Activated T-helper 17 cell treated with anti-CD3 and anti-CD28 coated beads, Interleukin-2, amount 50 U/mL, for 72 hours (primary cell): ENCODE measurements around the gene NPL. TPM values are rescaled to one million over a fixed set of nuclear protein-coding genes. Genes with fewer than 3 reads are reported as not detected.

Experiments
- ATAC-seq: fragments of 150-1000 bp; cut with Tn5 transposase; replicated peaks from 2 replicates; pipeline ENCODE4 v1.10.0; 2021; ENCODE audit warnings: mild to moderate bottlenecking, moderate library complexity
- H3K27ac Mint-ChIP-seq: one replicate; pipeline ENCODE4 v1.8.0; 2022; ENCODE audit warnings: mixed read lengths
- H3K27me3 Mint-ChIP-seq: one replicate; pipeline ENCODE4 v1.8.0; 2022; ENCODE audit warnings: mixed read lengths
- H3K36me3 Mint-ChIP-seq: one replicate; pipeline ENCODE4 v1.8.0; 2022; ENCODE audit warnings: low read depth, mild to moderate bottlenecking, mixed read lengths
- H3K4me1 Mint-ChIP-seq: one replicate; pipeline ENCODE4 v1.8.0; 2022; ENCODE audit warnings: mixed read lengths
- H3K4me3 Mint-ChIP-seq: one replicate; pipeline ENCODE4 v1.8.0; 2022; ENCODE audit warnings: mild to moderate bottlenecking, mixed read lengths
- H3K9me3 Mint-ChIP-seq: one replicate; pipeline ENCODE4 v1.8.0; 2022; ENCODE audit warnings: mixed read lengths
- total RNA-seq, 2 donors: library from RNA; stranded (reverse); gene quantifications; one replicate each; pipeline ENCODE4 v1.2.3, GENCODE V29; 2022

NPL gene
- total RNA-seq, 2 donors from 2014 or later = 0.90 to 1.4 TPM

DNA sequence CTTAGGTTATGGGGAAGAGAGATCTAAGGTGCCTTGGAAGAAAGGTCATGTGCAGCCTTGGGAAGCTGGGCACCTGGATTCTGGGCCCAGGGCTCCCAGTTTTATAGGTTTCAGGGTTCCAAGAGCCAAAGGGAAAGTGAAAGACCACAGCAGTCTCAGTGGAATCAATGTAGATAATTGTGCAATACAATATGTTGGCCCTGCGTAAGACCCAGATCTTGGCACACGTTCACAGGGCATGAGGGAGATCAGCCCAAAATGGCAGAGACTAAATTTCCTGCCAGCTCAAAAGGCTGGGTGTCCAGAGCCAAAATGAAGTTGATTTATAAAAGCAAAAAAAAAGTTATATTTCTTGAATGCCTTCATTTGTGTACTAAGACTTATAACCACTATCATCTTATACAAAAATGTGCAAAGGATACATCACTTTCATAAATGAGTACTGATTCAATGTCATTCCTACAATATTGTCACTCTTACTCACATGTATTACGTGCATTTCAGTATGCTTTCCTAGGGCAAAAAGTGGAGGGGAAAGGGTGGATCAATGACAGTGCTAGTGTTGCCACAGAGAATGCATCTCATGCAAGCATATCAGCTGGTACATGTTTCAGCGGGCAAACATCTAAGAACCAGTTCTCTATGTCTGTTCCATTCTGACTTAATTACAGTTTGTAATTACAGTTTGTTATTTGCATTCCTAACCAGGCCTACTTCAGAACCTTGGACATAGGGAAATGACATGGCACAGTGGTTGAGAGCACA lies 22.5 kb upstream of the NPL start:
- ATAC-seq = no peak
- no peaks in the 10 kb centered on the region for H3K9me3 Mint-ChIP-seq
- no peaks in the 10 kb centered on the region for H3K36me3 Mint-ChIP-seq
- no peak overlapping the region for H3K27ac Mint-ChIP-seq
- peaks cover 3% of the 10 kb centered on the region for H3K27me3 Mint-ChIP-seq
- no peaks in the 10 kb centered on the region for H3K4me1 Mint-ChIP-seq
- H3K4me3 Mint-ChIP-seq = no peak overlapping the region

GRCh38 chr1:182768963-182769362 lies 20.6 kb upstream of the NPL start:
- H3K27me3 Mint-ChIP-seq = peaks cover 6% of the 10 kb centered on the region
- H3K4me1 Mint-ChIP-seq = no peaks in the 10 kb centered on the region
- no peak overlapping the region for H3K27ac Mint-ChIP-seq
- H3K36me3 Mint-ChIP-seq = no peaks in the 10 kb centered on the region
- H3K9me3 Mint-ChIP-seq = no peaks in the 10 kb centered on the region
- no peak for ATAC-seq
- no peak overlapping the region for H3K4me3 Mint-ChIP-seq

DNA sequence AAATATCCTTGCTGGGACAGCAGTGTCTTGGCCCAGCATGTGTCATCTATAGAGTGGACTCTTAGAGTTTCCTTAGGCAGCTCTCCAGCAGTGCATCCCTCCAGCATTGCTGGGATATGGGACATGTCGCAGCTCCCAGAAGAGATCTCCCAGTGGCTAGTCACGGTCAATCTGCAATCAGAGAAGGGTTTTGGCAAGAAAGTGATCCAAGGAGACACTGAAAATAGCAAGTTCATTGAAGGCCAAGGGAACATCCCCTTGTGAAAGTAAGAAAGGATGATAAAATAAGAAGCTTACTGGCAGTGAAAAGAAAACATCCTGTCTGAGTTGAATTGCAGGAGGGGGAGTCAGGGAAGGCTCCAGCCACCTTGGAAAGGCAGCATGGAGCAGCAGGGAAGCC lies 19.3 kb upstream of the NPL start:
- H3K36me3 Mint-ChIP-seq = no peaks in the 10 kb centered on the region
- H3K4me3 Mint-ChIP-seq = no peak overlapping the region
- no peaks in the 10 kb centered on the region for H3K4me1 Mint-ChIP-seq
- H3K9me3 Mint-ChIP-seq = no peaks in the 10 kb centered on the region
- H3K27me3 Mint-ChIP-seq = peaks cover 15% of the 10 kb centered on the region
- no peak for ATAC-seq
- no peak overlapping the region for H3K27ac Mint-ChIP-seq

- no peak overlapping the region for H3K27ac Mint-ChIP-seq
- no peaks in the 10 kb centered on the region for H3K9me3 Mint-ChIP-seq
- H3K36me3 Mint-ChIP-seq = no peaks in the 10 kb centered on the region
- H3K27me3 Mint-ChIP-seq = peaks cover 12% of the 10 kb centered on the region
- H3K4me3 Mint-ChIP-seq = no peak overlapping the region
- no peak for ATAC-seq
- no peaks in the 10 kb centered on the region for H3K4me1 Mint-ChIP-seq
These were observed 18.2 kb upstream of the NPL start for GRCh38 chr1:182771187-182771984.

DNA sequence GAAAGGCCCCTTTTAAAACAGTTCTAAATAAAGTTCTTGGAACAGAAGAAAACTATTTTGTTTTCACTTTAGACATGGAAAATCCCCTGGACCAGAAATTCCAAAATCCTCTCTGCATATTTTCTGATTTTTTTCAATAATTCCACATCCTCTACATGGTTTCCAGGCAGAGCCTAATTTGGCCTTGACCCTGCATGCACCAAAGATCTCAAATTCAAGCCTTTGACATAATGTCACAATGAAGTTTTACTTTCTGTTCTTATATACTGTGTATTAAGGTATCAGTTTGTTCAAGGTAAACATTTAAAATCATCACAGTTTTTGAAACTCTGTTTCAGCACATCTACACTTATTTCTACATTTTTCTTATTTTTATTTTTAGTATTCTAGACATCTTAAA lies 12.2 kb upstream of the NPL start:
- no peak for ATAC-seq
- Mint-ChIP-seq H3K4me3 (no peak overlapping the region), H3K36me3 (no peaks in the 10 kb centered on the region), H3K4me1 (peaks cover 7% of the 10 kb centered on the region), H3K9me3 (no peaks in the 10 kb centered on the region), H3K27me3 (peaks cover 12% of the 10 kb centered on the region), H3K27ac (no peak overlapping the region)

- Mint-ChIP-seq H3K9me3 (no peaks in the 10 kb centered on the region), H3K27me3 (peaks cover 10% of the 10 kb centered on the region)
These were observed 10.7 kb upstream of the NPL start for GRCh38 chr1:182778862-182779261.

GRCh38 chr1:182779530-182779929 lies 10.0 kb upstream of the NPL start:
- Mint-ChIP-seq H3K4me1 (peaks cover 9% of the 10 kb centered on the region), H3K9me3 (no peaks in the 10 kb centered on the region), H3K4me3 (no peak overlapping the region), H3K27me3 (peaks cover 4% of the 10 kb centered on the region), H3K27ac (no peak overlapping the region), H3K36me3 (no peaks in the 10 kb centered on the region)
- ATAC-seq = no peak

More at GRCh38 chr1:182778862-182779261, 10.7 kb upstream of the NPL start:
- peaks cover 9% of the 10 kb centered on the region for H3K4me1 Mint-ChIP-seq
- ATAC-seq = no peak
- no peak overlapping the region for H3K27ac Mint-ChIP-seq
- H3K36me3 Mint-ChIP-seq = no peaks in the 10 kb centered on the region
- H3K4me3 Mint-ChIP-seq = no peak overlapping the region

- H3K4me3 Mint-ChIP-seq = no peak overlapping the region
- no peak overlapping the region for H3K27ac Mint-ChIP-seq
- ATAC-seq = peak; percentile 80
These were observed 7.6 kb upstream of the NPL start for GRCh38 chr1:182781841-182782586.

DNA sequence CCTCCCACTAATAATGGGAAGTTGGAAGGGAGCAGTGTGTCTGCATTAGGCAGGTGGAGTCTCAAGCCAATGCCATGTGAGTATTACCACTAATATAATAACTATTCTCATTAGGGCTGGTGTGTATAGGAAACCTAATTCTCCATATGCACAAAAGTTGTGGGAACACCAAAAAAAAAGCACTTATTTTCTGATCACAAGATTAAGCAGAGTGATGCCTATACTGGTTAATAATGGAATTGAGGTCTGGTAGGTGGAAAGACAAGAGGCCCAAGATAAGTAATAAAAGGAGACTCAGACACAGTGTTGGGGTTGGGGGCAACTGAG lies 7.0 kb upstream of the NPL start:
- ATAC-seq = no peak
- H3K4me3 Mint-ChIP-seq = no peak overlapping the region
- no peaks in the 10 kb centered on the region for H3K9me3 Mint-ChIP-seq
- H3K4me1 Mint-ChIP-seq = peaks cover 9% of the 10 kb centered on the region
- H3K27me3 Mint-ChIP-seq = peaks cover 2% of the 10 kb centered on the region
- H3K27ac Mint-ChIP-seq = no peak overlapping the region
- H3K36me3 Mint-ChIP-seq = no peaks in the 10 kb centered on the region

More at GRCh38 chr1:182781841-182782586, 7.6 kb upstream of the NPL start:
- peaks cover 9% of the 10 kb centered on the region for H3K4me1 Mint-ChIP-seq
- H3K9me3 Mint-ChIP-seq = no peaks in the 10 kb centered on the region
- no peaks in the 10 kb centered on the region for H3K36me3 Mint-ChIP-seq
- peaks cover 2% of the 10 kb centered on the region for H3K27me3 Mint-ChIP-seq

DNA sequence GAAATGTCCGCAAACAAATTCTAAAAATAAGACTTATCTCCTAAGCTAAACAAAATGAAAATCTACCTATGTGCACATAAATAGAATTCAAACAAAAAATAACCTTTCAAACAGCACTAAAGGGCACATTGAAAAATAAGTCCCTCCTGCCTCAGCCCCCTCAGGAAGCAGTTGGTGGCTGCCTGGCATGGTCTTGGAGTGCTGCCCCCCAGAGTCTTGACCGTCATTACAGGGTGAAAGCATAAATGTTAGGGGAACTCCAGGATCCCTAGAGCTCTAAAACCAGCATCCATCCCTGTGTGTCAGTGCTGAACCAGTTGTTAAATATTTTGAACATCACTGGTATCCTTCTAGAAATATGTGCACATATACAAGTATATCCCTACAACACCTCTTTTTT lies 6.5 kb upstream of the NPL start:
- Mint-ChIP-seq H3K4me3 (no peak overlapping the region), H3K9me3 (no peaks in the 10 kb centered on the region), H3K27ac (no peak overlapping the region), H3K36me3 (no peaks in the 10 kb centered on the region), H3K27me3 (peaks cover 2% of the 10 kb centered on the region), H3K4me1 (peaks cover 9% of the 10 kb centered on the region)
- ATAC-seq = no peak

DNA sequence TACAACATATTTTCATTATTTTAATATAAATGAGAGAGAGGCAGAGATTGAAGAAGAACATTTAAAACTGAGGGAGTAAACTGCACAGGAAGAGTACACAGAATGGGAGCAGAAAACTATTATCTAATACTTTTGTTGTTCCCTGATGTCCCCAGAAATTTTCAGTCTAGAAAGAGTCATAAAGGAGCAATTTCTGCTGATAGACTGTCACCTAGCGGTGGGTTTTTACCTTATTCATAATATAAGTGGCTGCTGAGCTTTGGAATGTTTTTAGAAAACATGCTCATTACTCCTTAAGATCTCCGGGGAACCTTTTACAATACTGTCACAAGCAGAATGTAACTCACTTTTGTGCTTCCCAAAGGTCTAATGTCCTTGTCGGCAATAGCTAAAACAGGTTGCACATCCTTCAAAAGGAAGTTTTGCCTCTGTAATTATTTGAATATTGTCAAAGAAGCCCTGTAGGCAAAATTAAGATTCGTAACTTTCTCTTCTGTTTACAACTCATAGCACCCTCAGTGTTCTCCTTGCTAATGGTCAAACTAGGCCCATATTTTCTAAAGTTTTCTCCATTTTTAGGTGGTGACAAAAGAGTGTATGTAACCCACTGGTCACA lies 4.9 kb upstream of the NPL start:
- H3K9me3 Mint-ChIP-seq = no peaks in the 10 kb centered on the region
- ATAC-seq = no peak
- no peaks in the 10 kb centered on the region for H3K36me3 Mint-ChIP-seq
- peaks cover 9% of the 10 kb centered on the region for H3K4me1 Mint-ChIP-seq
- H3K27ac Mint-ChIP-seq = no peak overlapping the region
- H3K4me3 Mint-ChIP-seq = no peak overlapping the region
- H3K27me3 Mint-ChIP-seq = peaks cover 2% of the 10 kb centered on the region

DNA sequence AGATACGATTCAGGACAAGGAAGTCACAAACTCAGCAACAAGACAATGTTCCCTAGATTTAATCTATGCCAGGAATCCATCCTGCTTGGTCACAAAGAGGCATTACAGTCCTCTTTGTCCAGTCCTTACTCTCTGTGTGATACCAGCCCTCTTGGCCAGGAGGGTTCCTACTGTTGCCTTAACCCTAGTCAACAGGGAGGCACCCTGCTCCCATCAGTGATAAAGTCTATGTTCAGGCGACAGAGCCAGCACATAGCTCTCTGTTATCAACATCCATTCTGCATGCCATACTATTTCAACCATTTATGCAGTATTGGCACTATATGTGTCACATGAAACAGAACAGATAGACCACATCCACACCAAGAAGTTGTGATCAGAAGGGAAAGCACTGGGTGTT lies 4.4 kb upstream of the NPL start:
- no peaks in the 10 kb centered on the region for H3K36me3 Mint-ChIP-seq
- no peak overlapping the region for H3K27ac Mint-ChIP-seq
- H3K4me3 Mint-ChIP-seq = no peak overlapping the region

GRCh38 chr1:182786223-182786994 lies 3.2 kb upstream of the NPL start:
- Mint-ChIP-seq H3K4me1 (peaks cover 9% of the 10 kb centered on the region), H3K4me3 (no peak overlapping the region), H3K27ac (no peak overlapping the region), H3K9me3 (no peaks in the 10 kb centered on the region), H3K36me3 (no peaks in the 10 kb centered on the region), H3K27me3 (peaks cover 2% of the 10 kb centered on the region)
- no peak for ATAC-seq

More for the DNA sequence above, 4.4 kb upstream of the NPL start:
- Mint-ChIP-seq H3K9me3 (no peaks in the 10 kb centered on the region), H3K27me3 (peaks cover 2% of the 10 kb centered on the region), H3K4me1 (peaks cover 9% of the 10 kb centered on the region)
- no peak for ATAC-seq

GRCh38 chr1:182786995-182787324 lies 2.6 kb upstream of the NPL start:
- no peaks in the 10 kb centered on the region for H3K9me3 Mint-ChIP-seq
- ATAC-seq = no peak
- peaks cover 2% of the 10 kb centered on the region for H3K27me3 Mint-ChIP-seq
- H3K36me3 Mint-ChIP-seq = no peaks in the 10 kb centered on the region
- H3K27ac Mint-ChIP-seq = no peak overlapping the region
- H3K4me1 Mint-ChIP-seq = peaks cover 7% of the 10 kb centered on the region
- H3K4me3 Mint-ChIP-seq = no peak overlapping the region
